Measurements from ENCODE around the gene ARIH1. TPM values are rescaled to one million over a fixed set of nuclear protein-coding genes. Genes with fewer than 3 reads are reported as not detected.

The ARIH1 gene
- total RNA-seq, 1 donor from 2014 or later = 164 TPM

GRCh38 chr15:72487070-72487797 lies 13.1 kb downstream of the ARIH1 start:
- no peak for DNase-seq (ENCODE audit: low spot score)

- DNase-seq (ENCODE audit: low spot score) = no peak
Observed at GRCh38 chr15:72488558-72488957, 14.4 kb downstream of the ARIH1 start.

GRCh38 chr15:72489943-72490554 lies 15.9 kb downstream of the ARIH1 start:
- DNase-seq (ENCODE audit: low spot score) = no peak

- no peak for DNase-seq (ENCODE audit: low spot score)
Observed at GRCh38 chr15:72491768-72492167, 17.6 kb downstream of the ARIH1 start.

GRCh38 chr15:72492733-72493132 lies 18.6 kb downstream of the ARIH1 start:
- DNase-seq (ENCODE audit: low spot score) = no peak

- no peak for DNase-seq (ENCODE audit: low spot score)
Observed at GRCh38 chr15:72493220-72493619, 19.1 kb downstream of the ARIH1 start.

GRCh38 chr15:72495007-72495406 lies 20.9 kb downstream of the ARIH1 start:
- no peak for DNase-seq (ENCODE audit: low spot score)

GRCh38 chr15:72496783-72497182 lies 22.7 kb downstream of the ARIH1 start:
- no peak for DNase-seq (ENCODE audit: low spot score)

GRCh38 chr15:72497402-72497801 lies 23.3 kb downstream of the ARIH1 start:
- DNase-seq (ENCODE audit: low spot score) = no peak

GRCh38 chr15:72502220-72502809 lies 28.2 kb downstream of the ARIH1 start:
- DNase-seq (ENCODE audit: low spot score) = no peak

GRCh38 chr15:72503147-72503546 lies 29.0 kb downstream of the ARIH1 start:
- no peak for DNase-seq (ENCODE audit: low spot score)

- no peak for DNase-seq (ENCODE audit: low spot score)
Observed at GRCh38 chr15:72507402-72508092, 33.4 kb downstream of the ARIH1 start.

- DNase-seq (ENCODE audit: low spot score) = no peak
Observed at GRCh38 chr15:72509484-72509883, 35.4 kb downstream of the ARIH1 start.

GRCh38 chr15:72511536-72511935 lies 37.4 kb downstream of the ARIH1 start:
- DNase-seq (ENCODE audit: low spot score) = no peak

GRCh38 chr15:72515591-72516389 lies 41.7 kb downstream of the ARIH1 start:
- DNase-seq (ENCODE audit: low spot score) = no peak

- no peak for DNase-seq (ENCODE audit: low spot score)
Observed at GRCh38 chr15:72516777-72517176, 42.6 kb downstream of the ARIH1 start.

- DNase-seq (ENCODE audit: low spot score) = no peak
Observed at GRCh38 chr15:72521682-72522081, 47.6 kb downstream of the ARIH1 start.

GRCh38 chr15:72532991-72533601 lies 59.0 kb downstream of the ARIH1 start:
- DNase-seq (ENCODE audit: low spot score) = no peak

- DNase-seq (ENCODE audit: low spot score) = no peak
Observed at GRCh38 chr15:72534523-72534922, 60.4 kb downstream of the ARIH1 start.

- no peak for DNase-seq (ENCODE audit: low spot score)
Observed at GRCh38 chr15:72535911-72536310, 61.8 kb downstream of the ARIH1 start.

- no peak for DNase-seq (ENCODE audit: low spot score)
Observed at GRCh38 chr15:72536506-72536905, 62.4 kb downstream of the ARIH1 start.
